ENCODE results near the gene TSEN34. TPM values are rescaled to one million over a fixed set of nuclear protein-coding genes. Genes with fewer than 3 reads are reported as not detected.
"Not testable (repeated sequence)": the region's sequence is repeated elsewhere in the genome, so short reads cannot be mapped to it uniquely, and the experiment has no call there.

The TSEN34 gene
- total RNA-seq, 1 donor from 2014 or later = 27.8 TPM

GRCh38 chr19:54168174-54168917, 22.8 kb upstream of the TSEN34 start:
- Mint-ChIP-seq H3K27me3 (ENCODE audit: unreplicated experiment) (peaks cover 14% of the 10 kb centered on the region), H3K27ac (ENCODE audit: unreplicated experiment) (no peak overlapping the region), H3K4me3 (ENCODE audit: unreplicated experiment) (no peak overlapping the region), H3K4me1 (ENCODE audit: unreplicated experiment) (peaks cover 7% of the 10 kb centered on the region), H3K9me3 (ENCODE audit: unreplicated experiment) (no peaks in the 10 kb centered on the region), H3K36me3 (ENCODE audit: low read depth, unreplicated experiment) (peaks cover 5% of the 10 kb centered on the region)
- peak; percentile 91 for TF ChIP-seq CTCF (IDR thresholded peaks at IDR 0.05; ENCODE audit: unreplicated experiment)
- peak; percentile 96 for DNase-seq (ENCODE audit: low spot score)

- no peak for DNase-seq (ENCODE audit: low spot score)
- Mint-ChIP-seq H3K9me3 (ENCODE audit: unreplicated experiment) (no peaks in the 10 kb centered on the region), H3K27me3 (ENCODE audit: unreplicated experiment) (peaks cover 12% of the 10 kb centered on the region), H3K4me1 (ENCODE audit: unreplicated experiment) (peaks cover 9% of the 10 kb centered on the region), H3K27ac (ENCODE audit: unreplicated experiment) (no peak overlapping the region), H3K4me3 (ENCODE audit: unreplicated experiment) (no peak overlapping the region), H3K36me3 (ENCODE audit: low read depth, unreplicated experiment) (peaks cover 5% of the 10 kb centered on the region)
- no peak for TF ChIP-seq CTCF (IDR thresholded peaks at IDR 0.05; ENCODE audit: unreplicated experiment)
Observed at GRCh38 chr19:54169149-54169740, 21.9 kb upstream of the TSEN34 start.

DNA sequence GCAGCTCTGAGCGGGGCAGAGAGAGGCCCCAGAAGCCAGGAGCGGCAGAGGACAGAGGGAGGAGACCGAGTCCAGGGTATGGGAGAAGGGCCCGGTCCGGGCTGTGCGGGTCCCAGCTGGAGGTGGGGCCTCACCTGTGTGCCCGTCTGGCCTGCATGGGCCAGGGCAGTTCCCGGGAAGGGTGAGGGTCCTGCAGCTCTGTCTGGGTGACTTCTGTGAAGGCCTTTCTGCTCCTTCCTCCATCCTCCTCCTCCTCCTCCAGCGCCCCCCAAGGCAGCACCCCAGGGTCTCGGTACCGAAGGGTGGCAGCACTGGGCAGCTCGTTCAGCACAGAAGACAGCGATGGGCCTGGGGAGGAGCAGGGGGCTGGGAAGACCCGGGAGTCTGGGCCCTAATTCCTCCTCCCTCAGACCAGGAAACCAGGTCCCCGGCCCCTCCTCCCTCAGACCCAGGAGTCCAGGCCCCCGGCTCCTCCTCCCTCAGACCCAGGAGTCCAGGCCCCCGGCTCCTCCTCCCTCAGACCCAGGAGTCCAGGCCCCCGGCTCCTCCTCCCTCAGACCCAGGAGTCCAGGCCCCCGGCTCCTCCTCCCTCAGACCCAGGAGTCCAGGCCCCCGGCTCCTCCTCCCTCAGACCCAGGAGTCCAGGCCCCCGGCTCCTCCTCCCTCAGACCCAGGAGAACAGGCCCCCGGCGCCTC, 19.2 kb upstream of the TSEN34 start:
- H3K27ac Mint-ChIP-seq (ENCODE audit: unreplicated experiment) = peak overlapping the region; percentile 22
- not testable (repeated sequence) for H3K9me3 Mint-ChIP-seq (ENCODE audit: unreplicated experiment); DNase-seq (ENCODE audit: low spot score); H3K36me3 Mint-ChIP-seq (ENCODE audit: low read depth, unreplicated experiment); H3K4me1 Mint-ChIP-seq (ENCODE audit: unreplicated experiment); H3K27me3 Mint-ChIP-seq (ENCODE audit: unreplicated experiment)
- H3K4me3 Mint-ChIP-seq (ENCODE audit: unreplicated experiment) = peak overlapping the region; percentile 54

- H3K4me3 Mint-ChIP-seq (ENCODE audit: unreplicated experiment) = no peak within 1 kb of the TSS
- H3K36me3 Mint-ChIP-seq (ENCODE audit: low read depth, unreplicated experiment) = no peaks in the 10 kb centered on the region
- no peaks in the 10 kb centered on the region for H3K9me3 Mint-ChIP-seq (ENCODE audit: unreplicated experiment)
- H3K27ac Mint-ChIP-seq (ENCODE audit: unreplicated experiment) = peak within 1 kb of the TSS; percentile 9
- H3K4me1 Mint-ChIP-seq (ENCODE audit: unreplicated experiment) = peaks cover 9% of the 10 kb centered on the region
- H3K27me3 Mint-ChIP-seq (ENCODE audit: unreplicated experiment) = peaks cover 1% of the 10 kb centered on the region
- TF ChIP-seq CTCF (IDR thresholded peaks at IDR 0.05; ENCODE audit: unreplicated experiment) = no peak
- no peak for DNase-seq (ENCODE audit: low spot score)
Observed at GRCh38 chr19:54172471-54173358, 18.4 kb upstream of the TSEN34 start, which contains the start of gene TMC4. Gene TMC4 (minus strand): TSS chr19:54173160. CDS start chr19:54173117, 43 bp downstream.

DNA sequence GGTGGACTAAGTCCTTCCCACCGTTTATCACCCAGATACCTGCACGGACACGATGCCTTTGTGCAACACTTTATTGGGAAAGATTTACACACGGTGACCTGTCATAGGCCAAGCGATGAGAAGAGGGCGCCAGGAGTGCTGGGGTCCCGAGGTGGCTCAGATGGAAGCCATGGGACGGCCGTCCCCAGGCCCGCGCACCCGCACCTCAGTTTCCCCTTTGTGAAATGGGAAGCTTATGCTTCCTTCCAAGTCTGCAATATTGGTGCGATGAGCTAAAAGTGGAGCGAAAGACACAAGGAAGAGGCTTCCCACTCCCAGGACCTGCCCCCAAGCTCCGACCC, 17.8 kb upstream of the TSEN34 start:
- H3K4me3 Mint-ChIP-seq (ENCODE audit: unreplicated experiment) = no peak overlapping the region
- H3K27me3 Mint-ChIP-seq (ENCODE audit: unreplicated experiment) = peaks cover 5% of the 10 kb centered on the region
- no peak for TF ChIP-seq CTCF (IDR thresholded peaks at IDR 0.05; ENCODE audit: unreplicated experiment)
- peaks cover 9% of the 10 kb centered on the region for H3K4me1 Mint-ChIP-seq (ENCODE audit: unreplicated experiment)
- no peak overlapping the region for H3K27ac Mint-ChIP-seq (ENCODE audit: unreplicated experiment)
- DNase-seq (ENCODE audit: low spot score) = no peak
- no peaks in the 10 kb centered on the region for H3K9me3 Mint-ChIP-seq (ENCODE audit: unreplicated experiment)
- peaks cover 4% of the 10 kb centered on the region for H3K36me3 Mint-ChIP-seq (ENCODE audit: low read depth, unreplicated experiment)

All from endothelial cell (in vitro differentiated cells).